Naive B cell (primary cell): Measurements from ENCODE around the gene TGIF1. TPM values are rescaled to one million over a fixed set of nuclear protein-coding genes. Genes with fewer than 3 reads are reported as not detected.
A peak's percentile ranks its signal among the peaks of the same experiment; 100 is the strongest.

Experiments
- ATAC-seq, 2 donors: fragments of 150-1000 bp; cut with Tn5 transposase; 2 replicates each; pipeline ENCODE4 v1.10.0; 2021; ENCODE audit warnings: low read depth in 2 of 2, mild to moderate bottlenecking in 2 of 2, moderate library complexity in 2 of 2
- DNase-seq: peaks from one replicate; pipeline ENCODE4 v3.0.0; 2022
- H3K27ac Mint-ChIP-seq, 6 donors: one replicate each; pipeline ENCODE4 v1.8.0; 2020 to 2022; ENCODE audit warnings: mild to moderate bottlenecking in 6 of 6, mixed read lengths in 6 of 6, moderate library complexity in 5 of 6, inconsistent platforms in 2 of 6
- H3K27me3 Mint-ChIP-seq, 3 donors: one replicate each; pipeline ENCODE4 v1.8.0; 2021 to 2022; ENCODE audit warnings: mixed read lengths in 3 of 3, mild to moderate bottlenecking in 1 of 3
- H3K36me3 Mint-ChIP-seq, 2 donors: one replicate each; pipeline ENCODE4 v1.8.0; 2020 to 2022; ENCODE audit warnings: mixed read lengths in 2 of 2, inconsistent platforms in 1 of 2, mild to moderate bottlenecking in 1 of 2
- H3K4me1 Mint-ChIP-seq, 3 donors: one replicate each; pipeline ENCODE4 v1.8.0; 2020 to 2022; ENCODE audit warnings: mixed read lengths in 3 of 3, inconsistent platforms in 1 of 3, mild to moderate bottlenecking in 1 of 3, moderate library complexity in 1 of 3
- H3K4me3 Mint-ChIP-seq, 8 donors: one replicate each; pipeline ENCODE4 v1.8.0; 2020 to 2022; ENCODE audit warnings: mild to moderate bottlenecking in 8 of 8, mixed read lengths in 8 of 8, moderate library complexity in 8 of 8, inconsistent platforms in 2 of 8
- H3K9me3 Mint-ChIP-seq, 7 donors: one replicate each; pipeline ENCODE4 v1.8.0; 2020 to 2022; ENCODE audit warnings: mixed read lengths in 7 of 7, mild to moderate bottlenecking in 5 of 7, inconsistent platforms in 2 of 7, moderate library complexity in 1 of 7
- polyA plus RNA-seq, 6 donors: library from polyadenylated mRNA; unstranded; fragments of 300-500 nt; fragmentation: Illumina TruSeq; gene quantifications; one replicate each; pipeline ENCODE4 v1.2.3, GENCODE V29; 2021; ENCODE audit warnings: low read depth in 6 of 6

The TGIF1 gene
- polyA plus RNA-seq, 6 donors from 2014 or later = 34.1 to 114 (median 46.4) TPM

- Mint-ChIP-seq H3K4me1 (peaks cover 3 to 9% (median 7%) of the 10 kb centered on the region in 3 donors), H3K27me3 (peaks cover 0 to 5% (median 4%) of the 10 kb centered on the region in 3 donors), H3K9me3 (no peaks in the 10 kb centered on the region), H3K27ac (no peak overlapping the region), H3K4me3 (no peak overlapping the region), H3K36me3 (no peaks in the 10 kb centered on the region)
- ATAC-seq (no peak), DNase-seq (no peak)
Observed at GRCh38 chr18:3485153-3486149, 35.5 kb downstream of the TGIF1 start.

- no peak for DNase-seq
- peak overlapping the region in 1 of 6 donors; percentile 87 for H3K27ac Mint-ChIP-seq
- ATAC-seq = no peak
- no peak overlapping the region for H3K4me3 Mint-ChIP-seq
- no peaks in the 10 kb centered on the region for H3K36me3 Mint-ChIP-seq
- H3K27me3 Mint-ChIP-seq = peaks cover 0 to 5% (median 4%) of the 10 kb centered on the region in 3 donors
- H3K9me3 Mint-ChIP-seq = no peaks in the 10 kb centered on the region
- H3K4me1 Mint-ChIP-seq = peaks cover 3 to 9% (median 7%) of the 10 kb centered on the region in 3 donors
Observed at GRCh38 chr18:3486512-3486911, 36.5 kb downstream of the TGIF1 start.

- no peak for ATAC-seq
- H3K9me3 Mint-ChIP-seq = no peaks in the 10 kb centered on the region
- H3K27ac Mint-ChIP-seq = peak overlapping the region in 1 of 6 donors; percentile 23
- H3K36me3 Mint-ChIP-seq = no peaks in the 10 kb centered on the region
- peaks cover 20 to 27% (median 21%) of the 10 kb centered on the region in 3 donors for H3K4me1 Mint-ChIP-seq
- peaks cover 0 to 5% (median 0%) of the 10 kb centered on the region in 3 donors for H3K27me3 Mint-ChIP-seq
- H3K4me3 Mint-ChIP-seq = no peak overlapping the region
- DNase-seq = no peak
Observed at GRCh38 chr18:3489462-3489861, 39.5 kb downstream of the TGIF1 start.

DNA sequence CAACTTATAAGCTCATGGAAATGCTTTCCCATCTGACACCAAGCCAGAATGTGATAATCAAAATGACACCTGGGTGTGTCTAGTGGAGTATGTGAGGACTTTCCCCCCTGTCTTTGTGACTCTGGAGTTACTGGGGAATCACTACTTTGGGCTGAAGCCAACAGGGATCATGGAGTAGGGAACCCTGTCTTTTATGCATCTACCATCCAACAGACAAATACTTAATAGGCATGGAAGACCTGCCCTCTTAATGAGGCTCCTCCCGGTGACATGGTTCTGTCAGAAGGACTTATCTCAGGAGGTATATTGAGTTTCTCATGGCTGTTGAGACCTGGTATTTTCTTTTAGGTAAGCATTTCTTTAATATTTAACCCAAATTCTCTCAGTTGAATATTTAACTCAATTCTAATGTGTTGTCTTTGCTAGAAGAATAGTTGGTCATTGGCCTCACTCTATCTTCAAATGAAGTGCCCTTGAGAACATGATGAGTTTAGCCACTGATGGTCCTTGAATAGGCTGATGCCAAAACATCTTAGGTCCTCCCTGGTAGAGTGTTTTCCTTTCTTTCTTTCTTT, 42.1 kb downstream of the TGIF1 start:
- Mint-ChIP-seq H3K27me3 (peaks cover 0 to 5% (median 0%) of the 10 kb centered on the region in 3 donors), H3K9me3 (no peaks in the 10 kb centered on the region), H3K27ac (peak overlapping the region in 2 of 6 donors; percentile 24 to 82), H3K36me3 (no peaks in the 10 kb centered on the region), H3K4me3 (peak overlapping the region in 1 of 8 donors; percentile 54), H3K4me1 (peaks cover 20 to 30% (median 29%) of the 10 kb centered on the region in 3 donors)
- no peak for DNase-seq
- ATAC-seq = no peak

- ATAC-seq = no peak
- Mint-ChIP-seq H3K36me3 (no peaks in the 10 kb centered on the region), H3K4me1 (peaks cover 20 to 30% (median 29%) of the 10 kb centered on the region in 3 donors), H3K4me3 (peak overlapping the region in 3 of 8 donors; percentile 4 to 54 (median 9)), H3K27me3 (peaks cover 0 to 5% (median 1%) of the 10 kb centered on the region in 3 donors), H3K27ac (peak overlapping the region in 2 of 6 donors; percentile 24 to 87), H3K9me3 (no peaks in the 10 kb centered on the region)
- no peak for DNase-seq
Observed at GRCh38 chr18:3492721-3493120, 42.7 kb downstream of the TGIF1 start.

- ATAC-seq = peak; percentile 34 to 59
- Mint-ChIP-seq H3K27ac (peak overlapping the region; percentile 52 to 93 (median 88)), H3K9me3 (peaks cover 0 to under 1% (median 0%) of the 10 kb centered on the region in 7 donors), H3K4me3 (peak overlapping the region; percentile 61 to 90 (median 82)), H3K36me3 (no peaks in the 10 kb centered on the region), H3K4me1 (peaks cover 22 to 34% (median 33%) of the 10 kb centered on the region in 3 donors), H3K27me3 (peaks cover 5 to 8% (median 7%) of the 10 kb centered on the region in 3 donors)
- DNase-seq = peak; percentile 40
Observed at GRCh38 chr18:3493501-3494244, 43.7 kb downstream of the TGIF1 start.

DNA sequence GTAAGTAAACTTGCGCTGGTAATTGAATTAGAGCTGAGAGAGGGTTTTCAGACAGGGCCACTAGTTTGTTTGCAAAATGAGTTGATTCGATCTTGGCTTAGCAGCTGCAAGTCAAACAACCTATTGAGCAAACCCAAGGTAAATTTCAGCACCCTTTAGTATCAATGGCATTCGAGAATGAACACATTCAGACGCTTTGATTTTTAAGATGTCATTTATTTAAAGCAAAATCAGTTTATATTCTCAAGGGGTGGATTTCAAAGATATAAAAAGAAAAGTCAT, 44.2 kb downstream of the TGIF1 start:
- H3K27me3 Mint-ChIP-seq = peaks cover 7 to 14% (median 9%) of the 10 kb centered on the region in 3 donors
- peaks cover 0 to 2% (median 0%) of the 10 kb centered on the region in 7 donors for H3K9me3 Mint-ChIP-seq
- no peak for DNase-seq
- peak overlapping the region; percentile 61 to 90 (median 82) for H3K4me3 Mint-ChIP-seq
- no peaks in the 10 kb centered on the region for H3K36me3 Mint-ChIP-seq
- H3K27ac Mint-ChIP-seq = peak overlapping the region; percentile 52 to 93 (median 88)
- ATAC-seq = no peak
- peaks cover 25 to 38% (median 35%) of the 10 kb centered on the region in 3 donors for H3K4me1 Mint-ChIP-seq

- H3K4me3 Mint-ChIP-seq = peak overlapping the region in 5 of 8 donors; percentile 29 to 90 (median 60)
- peaks cover 11 to 17% (median 11%) of the 10 kb centered on the region in 3 donors for H3K27me3 Mint-ChIP-seq
- H3K4me1 Mint-ChIP-seq = peaks cover 26 to 41% (median 38%) of the 10 kb centered on the region in 3 donors
- H3K9me3 Mint-ChIP-seq = peaks cover 0 to 2% (median 0%) of the 10 kb centered on the region in 7 donors
- DNase-seq = no peak
- H3K36me3 Mint-ChIP-seq = no peaks in the 10 kb centered on the region
- no peak for ATAC-seq
- peak overlapping the region in 3 of 6 donors; percentile 49 to 87 (median 74) for H3K27ac Mint-ChIP-seq
Observed at GRCh38 chr18:3494569-3494968, 44.6 kb downstream of the TGIF1 start.

DNA sequence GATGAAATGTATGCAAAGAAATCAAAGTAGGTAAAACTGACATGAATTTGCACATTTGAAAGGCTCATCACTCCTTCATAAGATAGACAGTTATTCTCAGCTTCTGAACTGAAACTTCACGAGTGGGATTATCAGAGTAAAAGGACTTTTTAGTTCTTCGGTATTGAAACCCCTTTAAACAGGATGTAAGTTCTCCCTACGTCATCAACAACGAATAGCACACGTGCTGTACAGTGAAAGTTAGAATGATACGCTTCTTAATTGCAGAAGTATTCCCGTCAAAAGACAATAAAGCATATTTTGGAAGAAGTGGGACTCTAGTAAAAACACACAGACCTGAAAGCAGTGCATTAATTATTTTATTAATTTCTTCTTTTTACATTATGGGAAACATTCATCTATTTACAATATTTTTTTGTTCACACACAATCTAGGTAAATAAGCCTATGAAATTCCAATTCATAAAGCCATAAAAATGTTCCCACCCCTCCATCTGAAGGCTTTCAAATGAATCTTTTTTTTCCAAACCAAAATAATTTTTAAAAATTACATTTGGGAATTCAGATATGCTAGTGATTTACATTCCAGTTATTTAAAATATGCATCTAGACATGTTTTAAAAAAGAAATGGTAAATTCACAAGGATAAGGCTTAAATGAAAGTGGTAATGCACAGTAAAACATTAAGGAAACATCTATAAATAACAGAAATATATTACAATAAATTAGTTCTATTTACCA, 45.9 kb downstream of the TGIF1 start:
- Mint-ChIP-seq H3K27me3 (peaks cover 17 to 18% (median 17%) of the 10 kb centered on the region in 3 donors), H3K9me3 (peaks cover 0 to 2% (median 0%) of the 10 kb centered on the region in 7 donors), H3K27ac (peak overlapping the region in 3 of 6 donors; percentile 16 to 67 (median 52)), H3K4me1 (peaks cover 24 to 42% (median 38%) of the 10 kb centered on the region in 3 donors), H3K4me3 (peak overlapping the region in 4 of 8 donors; percentile 13 to 59 (median 22)), H3K36me3 (no peaks in the 10 kb centered on the region)
- DNase-seq (peak; percentile 54), ATAC-seq (peak; percentile 81)

GRCh38 chr18:3498698-3499471, 48.9 kb downstream of the TGIF1 start:
- Mint-ChIP-seq H3K4me1 (peaks cover 14 to 28% (median 26%) of the 10 kb centered on the region in 3 donors), H3K27ac (peak overlapping the region in 2 of 6 donors; percentile 22 to 47), H3K9me3 (peaks cover 0 to 2% (median 0%) of the 10 kb centered on the region in 7 donors), H3K36me3 (no peaks in the 10 kb centered on the region), H3K27me3 (peaks cover 17 to 26% (median 18%) of the 10 kb centered on the region in 3 donors), H3K4me3 (peak overlapping the region; percentile 75 to 91 (median 86))
- ATAC-seq (peak; percentile 46 to 49), DNase-seq (no peak)

- ATAC-seq = peak; percentile 10 to 15
- Mint-ChIP-seq H3K27me3 (peaks cover 17 to 26% (median 18%) of the 10 kb centered on the region in 3 donors), H3K4me3 (peak overlapping the region; percentile 75 to 91 (median 86)), H3K9me3 (peaks cover 0 to 2% (median 0%) of the 10 kb centered on the region in 7 donors), H3K27ac (peak overlapping the region in 2 of 6 donors; percentile 22 to 61), H3K4me1 (peaks cover 11 to 23% (median 20%) of the 10 kb centered on the region in 3 donors), H3K36me3 (no peaks in the 10 kb centered on the region)
- DNase-seq = no peak
Observed at GRCh38 chr18:3499501-3499900, 49.5 kb downstream of the TGIF1 start.
